Measurements from ENCODE around the gene POU2F3.

The POU2F3 gene

DNA sequence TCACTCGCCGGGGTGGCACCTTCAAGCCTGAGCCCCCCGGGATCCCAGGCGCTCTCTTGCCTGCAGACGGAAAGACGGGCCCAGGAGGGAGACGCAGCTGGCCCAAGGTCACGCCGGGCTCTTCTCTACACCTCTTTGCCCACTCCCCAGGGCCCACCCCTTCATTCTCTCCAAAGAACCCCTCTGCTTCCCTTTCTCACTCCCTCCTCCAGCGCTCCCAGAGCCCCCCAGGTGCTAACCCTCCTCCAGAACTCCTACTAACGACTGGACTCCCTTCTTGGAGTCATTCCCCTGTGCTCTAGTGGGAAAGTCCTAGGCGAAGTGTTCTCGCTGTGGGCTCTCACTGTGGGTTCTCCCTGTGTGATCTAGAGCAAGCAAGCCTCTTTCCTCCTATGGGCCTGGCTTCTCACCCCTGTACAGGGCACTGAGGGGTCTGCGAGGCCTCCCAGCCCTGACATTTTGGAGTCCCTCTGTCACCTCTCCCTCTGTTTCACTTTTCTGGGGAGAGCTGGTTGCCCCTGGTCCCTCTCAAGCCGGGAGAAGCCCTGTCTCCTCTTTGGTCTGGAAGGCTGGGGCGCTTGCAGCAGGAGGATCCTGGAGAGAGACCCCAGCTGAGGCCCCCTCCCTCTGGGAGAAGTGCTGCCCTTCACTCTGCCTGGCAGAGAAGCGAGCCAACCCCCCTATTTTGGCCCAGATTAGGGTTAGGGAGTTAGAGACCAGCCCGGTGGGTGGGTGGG is 28.2 kb upstream of the POU2F3 start:
- no peak for DNase-seq

DNA sequence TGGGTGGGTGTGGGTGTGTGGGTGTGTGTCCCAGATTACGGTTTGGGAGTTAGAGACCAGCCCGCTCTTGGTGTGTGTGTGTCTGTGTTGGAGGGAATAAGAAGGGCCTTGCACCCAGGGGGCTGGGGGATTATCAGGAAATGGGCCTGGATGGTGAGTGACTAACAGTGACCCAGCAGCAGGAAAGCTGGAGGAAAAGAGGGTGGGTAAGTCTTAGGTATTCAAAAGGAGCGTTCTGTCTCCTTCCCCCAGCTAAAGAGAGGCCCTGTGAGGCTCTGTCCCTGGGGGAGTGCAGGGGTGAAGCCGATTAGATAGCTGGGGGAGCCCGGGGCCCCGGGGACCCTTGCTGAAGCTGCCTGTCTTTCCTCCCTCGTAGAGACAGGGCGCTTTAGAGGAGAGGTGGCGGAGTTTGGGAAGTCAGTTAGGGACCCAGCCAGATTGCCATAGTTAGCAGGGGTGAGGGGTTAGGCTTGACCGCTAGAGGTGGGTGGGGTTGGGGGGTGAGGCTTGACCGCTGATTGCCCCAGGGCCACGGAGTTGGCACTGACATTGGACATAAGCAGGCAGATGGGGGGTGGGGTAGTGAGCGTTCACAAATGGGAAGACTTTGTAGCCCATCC is 27.6 kb upstream of the POU2F3 start:
- DNase-seq = no peak

DNA sequence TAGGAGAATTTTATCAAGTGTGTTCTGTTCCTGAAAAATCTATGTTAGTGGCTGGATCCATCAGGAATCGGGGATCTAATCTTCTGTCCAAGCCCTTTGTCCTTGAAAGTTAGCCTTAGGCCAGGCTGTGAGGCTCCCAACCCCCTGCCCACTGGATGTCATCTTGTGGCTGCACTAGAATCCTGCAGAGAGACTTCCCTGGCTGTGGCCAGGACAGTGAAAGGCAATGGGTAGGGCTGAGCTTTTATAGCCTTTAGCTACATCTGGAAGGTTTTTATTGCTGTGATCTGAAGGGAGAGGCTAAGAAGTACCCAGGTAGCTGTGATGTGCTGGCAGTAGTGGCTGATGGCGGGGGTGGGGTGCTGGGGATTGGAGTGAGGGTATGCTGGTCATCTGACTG is 27.0 kb upstream of the POU2F3 start:
- DNase-seq = no peak

DNA sequence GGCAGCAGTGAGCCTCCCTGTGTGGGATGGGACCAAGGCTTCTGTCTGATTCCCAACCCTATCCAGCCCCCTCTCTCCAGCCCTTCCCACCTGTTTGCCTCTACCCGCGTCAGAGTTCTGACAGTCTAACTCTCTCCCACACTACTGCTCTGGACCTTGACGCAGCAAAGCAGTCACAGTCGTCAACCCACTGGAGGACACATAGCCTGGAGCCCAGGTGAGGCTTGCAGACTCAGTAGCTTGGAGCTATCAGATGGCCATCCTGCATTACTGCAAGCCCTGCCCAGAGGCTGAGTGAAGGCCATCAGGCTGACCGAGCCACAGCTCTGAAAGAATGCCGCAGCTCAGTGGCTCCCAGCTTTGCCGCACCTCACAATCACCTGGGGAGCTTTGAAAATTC is 25.4 kb upstream of the POU2F3 start:
- no peak for DNase-seq

DNA sequence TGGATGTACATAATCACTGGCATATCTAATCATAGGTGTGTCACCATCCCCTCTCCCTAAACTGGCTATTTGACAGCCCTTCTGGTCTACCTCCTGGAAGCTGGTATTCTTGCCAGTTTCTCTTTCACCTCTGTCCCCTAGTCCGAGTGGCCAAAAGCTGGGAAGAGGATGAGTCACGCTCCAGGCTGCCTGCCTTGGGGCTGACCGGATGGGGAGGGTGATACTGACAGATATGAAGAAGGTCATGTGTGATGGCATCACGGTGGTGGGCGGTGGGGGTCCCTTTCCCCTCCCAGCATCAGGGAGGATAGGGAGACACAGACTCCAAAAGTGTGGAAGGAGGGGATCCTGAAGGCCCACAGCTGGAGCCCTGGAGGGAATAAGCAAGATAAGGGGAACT is 24.3 kb upstream of the POU2F3 start:
- DNase-seq = no peak

GRCh38 chr11:120216426-120217102 is 23.4 kb upstream of the POU2F3 start:
- no peak for DNase-seq

DNA sequence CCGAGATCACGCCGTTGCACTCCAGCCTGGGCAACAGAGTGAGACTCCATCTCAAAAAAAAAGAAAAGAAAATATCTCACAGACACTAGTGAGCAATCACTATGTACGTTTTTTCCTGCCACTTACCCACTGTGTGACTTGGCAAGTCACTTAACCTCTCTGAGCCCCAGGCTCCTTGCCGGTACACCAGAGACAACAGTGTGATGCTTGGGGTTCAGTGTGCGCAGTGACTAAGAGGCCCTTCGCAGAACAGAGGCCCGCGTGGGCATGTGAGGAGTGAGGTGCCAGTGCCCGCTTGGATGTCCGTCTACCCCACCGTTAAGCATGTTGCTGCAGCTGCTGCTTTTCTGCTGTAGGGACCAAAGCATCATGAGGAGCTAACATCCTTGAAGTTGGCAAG is 22.4 kb upstream of the POU2F3 start:
- no peak for DNase-seq

DNA sequence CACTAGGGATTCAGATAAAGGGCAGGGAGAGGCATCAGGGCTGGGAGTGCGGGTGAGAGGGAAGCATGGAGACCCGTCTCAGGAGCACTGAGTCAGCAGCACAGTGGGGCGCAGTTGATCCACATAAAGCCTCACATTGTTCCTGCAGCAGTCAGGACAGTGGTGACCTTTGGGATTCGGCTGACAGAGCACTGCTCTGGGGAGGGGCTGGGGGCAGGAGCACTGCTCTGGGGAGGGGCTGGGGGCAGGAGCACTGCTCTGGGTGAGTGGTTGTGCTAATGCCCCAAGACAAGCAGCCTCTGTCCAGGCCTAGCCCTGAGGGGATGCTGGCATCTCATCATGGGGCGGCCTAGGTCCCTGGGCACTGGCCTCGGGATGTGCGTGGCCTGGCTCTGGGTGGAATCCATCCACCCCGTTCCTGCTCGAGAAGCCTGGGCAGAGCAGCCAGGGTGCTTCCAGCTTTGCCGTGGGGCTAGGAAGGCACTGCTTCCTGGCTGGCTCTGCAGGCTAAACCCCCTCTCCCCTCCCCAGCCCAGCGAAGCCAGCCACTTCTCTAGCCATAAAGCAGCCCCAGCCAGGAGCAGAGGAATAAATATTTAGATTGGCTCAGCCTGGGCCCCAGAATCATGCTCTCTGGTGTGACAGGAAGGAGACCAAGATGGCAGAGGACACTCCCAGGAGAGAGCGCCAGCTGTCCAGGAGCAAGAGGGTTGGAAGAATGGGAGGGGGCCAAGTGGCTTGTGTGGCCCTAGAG is 21.8 kb upstream of the POU2F3 start:
- DNase-seq = no peak

GRCh38 chr11:120218695-120219033 is 21.3 kb upstream of the POU2F3 start:
- DNase-seq = no peak

- DNase-seq = no peak
Observed at GRCh38 chr11:120219232-120219937, 20.6 kb upstream of the POU2F3 start.

GRCh38 chr11:120219938-120220746 is 19.8 kb upstream of the POU2F3 start:
- no peak for DNase-seq

GRCh38 chr11:120220747-120221037 is 19.2 kb upstream of the POU2F3 start:
- DNase-seq = no peak

GRCh38 chr11:120221115-120221752 is 18.7 kb upstream of the POU2F3 start:
- DNase-seq = no peak

GRCh38 chr11:120222916-120223315 is 17.0 kb upstream of the POU2F3 start:
- no peak for DNase-seq

DNA sequence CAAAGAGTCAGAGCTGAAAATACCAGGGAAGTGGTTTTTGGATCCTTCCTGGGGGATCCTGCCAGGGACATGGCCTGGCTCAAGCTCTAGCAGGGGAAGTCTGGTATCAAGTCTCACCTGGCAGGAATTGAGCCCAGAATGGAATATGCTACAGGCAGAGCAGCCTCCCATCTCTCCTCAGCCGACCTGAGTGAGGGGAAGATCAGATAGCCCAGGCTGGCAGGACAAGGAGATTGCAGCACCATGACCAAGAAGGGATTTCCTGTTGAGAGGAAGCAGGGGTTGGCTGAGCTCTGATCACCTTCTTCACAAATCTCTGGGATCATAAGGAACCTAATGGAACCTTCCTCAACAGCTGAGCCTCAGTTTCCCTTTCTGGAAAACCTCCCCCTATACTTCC is 16.1 kb upstream of the POU2F3 start:
- DNase-seq = no peak

GRCh38 chr11:120224361-120224760 is 15.6 kb upstream of the POU2F3 start:
- no peak for DNase-seq

- DNase-seq = no peak
Observed at GRCh38 chr11:120224972-120225909, 14.7 kb upstream of the POU2F3 start.

GRCh38 chr11:120226242-120226641 is 13.7 kb upstream of the POU2F3 start:
- no peak for DNase-seq

GRCh38 chr11:120226714-120227113 is 13.2 kb upstream of the POU2F3 start:
- no peak for DNase-seq

- no peak for DNase-seq
Observed at GRCh38 chr11:120227228-120227852, 12.6 kb upstream of the POU2F3 start.

Measured in NCI-H2171 treated with DMSO at 0.1 percent for 48 hours (cell line).